ENCODE data around the gene SCNM1.

SCNM1 gene

GRCh38 chr1:151135433-151136385, 30.2 kb upstream of the SCNM1 start:
- Histone ChIP-seq H3K4me3 (ENCODE audit: low read length) (no peak overlapping the region), H3K36me3 (ENCODE audit: control insufficient read depth, low read depth, low read length) (peaks cover 28% of the 10 kb centered on the region), H3K9me3 (ENCODE audit: control insufficient read depth, low read depth, low read length) (no peaks in the 10 kb centered on the region), H3K4me1 (ENCODE audit: control insufficient read depth, low read depth, low read length) (no peaks in the 10 kb centered on the region), H3K27ac (ENCODE audit: low read length) (no peak overlapping the region), H3K9ac (ENCODE audit: low read length) (no peak overlapping the region), H3K27me3 (ENCODE audit: control insufficient read depth, insufficient read depth, low read length) (peaks cover 32% of the 10 kb centered on the region)

- Histone ChIP-seq H3K9ac (ENCODE audit: low read length) (no peak overlapping the region), H3K4me1 (ENCODE audit: control insufficient read depth, low read depth, low read length) (no peaks in the 10 kb centered on the region), H3K27ac (ENCODE audit: low read length) (no peak overlapping the region), H3K4me3 (ENCODE audit: low read length) (no peak overlapping the region), H3K27me3 (ENCODE audit: control insufficient read depth, insufficient read depth, low read length) (peaks cover 14% of the 10 kb centered on the region), H3K36me3 (ENCODE audit: control insufficient read depth, low read depth, low read length) (peaks cover 28% of the 10 kb centered on the region), H3K9me3 (ENCODE audit: control insufficient read depth, low read depth, low read length) (no peaks in the 10 kb centered on the region)
Measured at GRCh38 chr1:151137789-151138188, 28.2 kb upstream of the SCNM1 start.

DNA sequence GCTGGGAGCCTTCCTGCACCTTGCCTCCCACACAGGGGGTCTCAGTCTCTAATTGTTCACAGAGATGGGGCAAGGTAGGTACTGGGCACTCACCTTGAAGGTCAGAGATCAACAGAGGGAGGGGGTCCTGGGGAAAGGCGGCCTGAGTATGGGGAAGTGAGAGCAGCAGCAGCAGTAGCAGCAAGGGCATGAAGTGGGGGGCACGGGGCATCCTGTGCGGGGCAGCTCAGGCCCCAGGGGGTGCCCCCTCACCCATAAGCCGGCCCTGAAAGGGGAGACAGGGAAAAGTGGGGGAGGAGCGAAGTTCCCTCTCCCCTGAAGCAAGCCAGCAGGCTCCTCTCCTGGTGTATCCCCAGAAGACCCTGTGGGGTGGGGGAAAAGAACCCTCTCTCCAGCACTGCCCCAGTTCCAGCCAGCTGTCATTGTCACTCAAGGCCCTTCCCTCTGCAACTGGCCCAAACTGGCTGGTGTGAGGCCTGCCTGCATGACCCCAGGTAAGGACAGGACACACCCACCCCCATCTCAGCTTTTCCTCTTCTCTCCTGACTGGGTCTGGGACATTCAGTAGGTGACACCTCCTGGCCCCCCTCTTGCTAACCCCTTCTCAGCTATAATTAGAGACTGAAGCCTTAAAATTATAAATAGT, 23.4 kb upstream of the SCNM1 start:
- Histone ChIP-seq H3K4me1 (ENCODE audit: control insufficient read depth, low read depth, low read length) (peaks cover 27% of the 10 kb centered on the region), H3K9me3 (ENCODE audit: control insufficient read depth, low read depth, low read length) (no peaks in the 10 kb centered on the region), H3K36me3 (ENCODE audit: control insufficient read depth, low read depth, low read length) (peaks cover 7% of the 10 kb centered on the region), H3K4me3 (ENCODE audit: low read length) (no peak overlapping the region), H3K27me3 (ENCODE audit: control insufficient read depth, insufficient read depth, low read length) (peaks cover 23% of the 10 kb centered on the region), H3K9ac (ENCODE audit: low read length) (no peak overlapping the region), H3K27ac (ENCODE audit: low read length) (no peak overlapping the region)

DNA sequence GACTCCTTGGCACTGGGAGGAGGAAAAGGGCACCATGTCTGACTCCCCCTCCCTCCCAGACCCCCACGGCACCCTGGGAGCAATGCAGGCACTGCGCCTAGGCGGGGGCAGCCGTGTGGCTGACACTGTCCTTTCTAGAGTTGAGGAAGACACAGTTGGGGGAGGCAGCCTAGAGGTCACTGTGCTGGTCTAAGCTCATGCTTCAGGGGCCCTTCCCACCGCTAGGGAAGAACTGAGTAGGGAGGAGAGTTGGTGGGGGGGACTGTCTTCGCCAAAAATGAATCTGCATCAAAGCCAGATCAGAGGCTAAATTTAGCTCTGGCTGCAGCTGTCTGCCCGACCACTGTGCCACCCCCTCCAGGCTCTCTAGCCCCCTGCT, 22.9 kb upstream of the SCNM1 start:
- Histone ChIP-seq H3K27ac (ENCODE audit: low read length) (no peak overlapping the region), H3K27me3 (ENCODE audit: control insufficient read depth, insufficient read depth, low read length) (peaks cover 28% of the 10 kb centered on the region), H3K4me1 (ENCODE audit: control insufficient read depth, low read depth, low read length) (peaks cover 27% of the 10 kb centered on the region), H3K36me3 (ENCODE audit: control insufficient read depth, low read depth, low read length) (peaks cover 7% of the 10 kb centered on the region), H3K9me3 (ENCODE audit: control insufficient read depth, low read depth, low read length) (no peaks in the 10 kb centered on the region), H3K4me3 (ENCODE audit: low read length) (no peak overlapping the region), H3K9ac (ENCODE audit: low read length) (no peak overlapping the region)

DNA sequence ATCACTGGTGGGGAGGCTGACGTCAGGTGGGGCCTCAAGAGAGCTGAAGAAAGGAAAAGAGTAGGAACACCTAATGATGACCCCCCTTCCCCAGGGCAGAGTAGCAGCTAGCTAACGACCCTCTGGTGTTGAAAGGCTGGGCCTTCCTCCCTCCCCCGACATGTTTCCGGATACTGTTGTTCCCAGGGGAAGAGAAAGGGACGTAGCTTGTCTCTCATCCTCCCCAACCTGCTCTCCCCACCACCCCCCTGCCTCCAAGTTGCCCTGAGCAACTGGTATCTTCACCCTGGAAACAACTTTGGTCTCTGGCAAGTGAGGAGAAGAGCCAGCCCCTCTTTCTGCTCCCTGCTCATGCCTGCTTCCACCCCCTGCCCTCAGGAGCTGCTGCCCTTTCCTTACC, 22.0 kb upstream of the SCNM1 start:
- Histone ChIP-seq H3K27ac (ENCODE audit: low read length) (no peak overlapping the region), H3K9ac (ENCODE audit: low read length) (no peak overlapping the region), H3K9me3 (ENCODE audit: control insufficient read depth, low read depth, low read length) (no peaks in the 10 kb centered on the region), H3K4me1 (ENCODE audit: control insufficient read depth, low read depth, low read length) (peaks cover 27% of the 10 kb centered on the region), H3K36me3 (ENCODE audit: control insufficient read depth, low read depth, low read length) (peaks cover 7% of the 10 kb centered on the region), H3K27me3 (ENCODE audit: control insufficient read depth, insufficient read depth, low read length) (peaks cover 30% of the 10 kb centered on the region), H3K4me3 (ENCODE audit: low read length) (no peak overlapping the region)

DNA sequence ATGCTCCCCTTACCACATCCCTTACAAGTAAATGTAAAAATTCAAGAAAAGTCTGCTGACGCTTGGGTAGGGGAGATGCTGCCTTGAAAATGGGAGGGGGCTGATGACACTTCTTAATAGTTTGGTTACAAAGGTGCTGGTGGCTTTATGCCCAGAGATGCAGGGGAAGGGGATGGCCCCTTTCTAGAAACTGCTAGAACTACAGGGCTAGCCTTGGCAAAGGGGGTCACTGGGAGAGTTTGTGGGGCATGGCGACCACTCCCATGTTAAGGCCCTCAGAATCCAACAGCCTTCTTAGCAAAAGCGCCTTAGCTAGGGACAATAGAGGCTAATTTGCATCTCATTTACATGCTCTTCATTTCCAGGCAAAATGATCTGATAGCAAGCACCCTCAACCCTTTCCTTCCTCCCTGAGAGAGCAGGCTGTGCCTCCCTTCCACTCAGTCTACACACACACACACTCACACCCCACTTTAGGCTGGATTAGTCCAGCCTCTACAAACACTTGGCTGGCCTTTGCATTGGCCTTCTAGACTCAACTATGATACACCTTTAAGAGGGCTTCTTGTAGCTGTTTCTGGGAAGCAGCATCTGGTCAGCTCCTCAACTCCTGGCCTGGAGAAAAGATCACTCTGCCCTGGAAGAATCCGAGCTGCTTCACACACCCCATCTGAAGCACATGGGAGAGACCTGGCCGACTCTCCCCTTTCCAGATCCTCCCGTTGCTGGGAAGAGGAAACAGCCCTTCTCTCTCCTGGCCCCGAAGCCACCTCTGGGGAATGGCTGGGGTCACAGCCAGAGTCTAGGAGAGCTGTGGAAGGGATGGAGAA, 21.3 kb upstream of the SCNM1 start:
- Histone ChIP-seq H3K27ac (ENCODE audit: low read length) (no peak overlapping the region), H3K27me3 (ENCODE audit: control insufficient read depth, insufficient read depth, low read length) (peaks cover 30% of the 10 kb centered on the region), H3K9me3 (ENCODE audit: control insufficient read depth, low read depth, low read length) (no peaks in the 10 kb centered on the region), H3K9ac (ENCODE audit: low read length) (peak overlapping the region; percentile 60), H3K36me3 (ENCODE audit: control insufficient read depth, low read depth, low read length) (peaks cover under 1% of the 10 kb centered on the region), H3K4me1 (ENCODE audit: control insufficient read depth, low read depth, low read length) (peaks cover 27% of the 10 kb centered on the region), H3K4me3 (ENCODE audit: low read length) (peak overlapping the region; percentile 65)

GRCh38 chr1:151145304-151146071, 20.5 kb upstream of the SCNM1 start:
- H3K4me1 ChIP-seq (ENCODE audit: control insufficient read depth, low read depth, low read length) = peaks cover 27% of the 10 kb centered on the region
- H3K9ac ChIP-seq (ENCODE audit: low read length) = peak overlapping the region; percentile 60
- peak overlapping the region; percentile 65 for H3K4me3 ChIP-seq (ENCODE audit: low read length)
- H3K27ac ChIP-seq (ENCODE audit: low read length) = no peak overlapping the region
- no peaks in the 10 kb centered on the region for H3K9me3 ChIP-seq (ENCODE audit: control insufficient read depth, low read depth, low read length)
- no peaks in the 10 kb centered on the region for H3K36me3 ChIP-seq (ENCODE audit: control insufficient read depth, low read depth, low read length)
- peaks cover 30% of the 10 kb centered on the region for H3K27me3 ChIP-seq (ENCODE audit: control insufficient read depth, insufficient read depth, low read length)

- no peak overlapping the region for H3K27ac ChIP-seq (ENCODE audit: low read length)
- peak overlapping the region; percentile 65 for H3K4me3 ChIP-seq (ENCODE audit: low read length)
- H3K9me3 ChIP-seq (ENCODE audit: control insufficient read depth, low read depth, low read length) = no peaks in the 10 kb centered on the region
- H3K27me3 ChIP-seq (ENCODE audit: control insufficient read depth, insufficient read depth, low read length) = peaks cover 30% of the 10 kb centered on the region
- H3K9ac ChIP-seq (ENCODE audit: low read length) = peak overlapping the region; percentile 60
- H3K4me1 ChIP-seq (ENCODE audit: control insufficient read depth, low read depth, low read length) = peaks cover 27% of the 10 kb centered on the region
- no peaks in the 10 kb centered on the region for H3K36me3 ChIP-seq (ENCODE audit: control insufficient read depth, low read depth, low read length)
Measured at GRCh38 chr1:151146072-151146411, 19.9 kb upstream of the SCNM1 start.

GRCh38 chr1:151146412-151147131, 19.4 kb upstream of the SCNM1 start, which contains the start of gene SEMA6C:
Gene SEMA6C, minus strand, starts transcription at chr1:151146631. Its CDS starts 4,010 bp downstream, at chr1:151142621.
- peaks cover 27% of the 10 kb centered on the region for H3K4me1 ChIP-seq (ENCODE audit: control insufficient read depth, low read depth, low read length)
- no peak within 1 kb of the TSS for H3K27ac ChIP-seq (ENCODE audit: low read length)

DNA sequence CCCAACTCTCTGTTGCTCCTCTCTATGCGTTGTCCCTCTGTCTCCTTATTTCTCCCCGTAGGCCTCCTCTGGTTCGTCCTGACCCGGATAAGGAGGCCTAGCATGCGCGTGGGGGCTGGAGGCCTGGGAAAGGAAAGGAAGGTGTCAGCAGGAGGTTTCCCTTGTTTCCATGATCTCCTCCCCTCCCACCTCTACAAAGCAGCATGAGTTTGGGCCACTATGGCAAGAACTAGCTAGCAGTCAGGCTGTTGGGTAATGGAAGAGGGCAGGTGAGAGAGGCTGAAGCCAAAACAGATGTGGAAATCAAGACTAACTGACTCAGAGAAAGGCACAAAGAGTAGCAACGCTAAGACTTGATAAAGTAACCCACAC, 18.8 kb upstream of the SCNM1 start:
- peak overlapping the region; percentile 9 for H3K9ac ChIP-seq (ENCODE audit: low read length)
- no peak overlapping the region for H3K27ac ChIP-seq (ENCODE audit: low read length)
- H3K27me3 ChIP-seq (ENCODE audit: control insufficient read depth, insufficient read depth, low read length) = peaks cover 30% of the 10 kb centered on the region
- H3K9me3 ChIP-seq (ENCODE audit: control insufficient read depth, low read depth, low read length) = no peaks in the 10 kb centered on the region
- peaks cover 27% of the 10 kb centered on the region for H3K4me1 ChIP-seq (ENCODE audit: control insufficient read depth, low read depth, low read length)
- H3K4me3 ChIP-seq (ENCODE audit: low read length) = peak overlapping the region; percentile 65
- no peaks in the 10 kb centered on the region for H3K36me3 ChIP-seq (ENCODE audit: control insufficient read depth, low read depth, low read length)

More at GRCh38 chr1:151146412-151147131, 19.4 kb upstream of the SCNM1 start, which contains the start of gene SEMA6C:
- Histone ChIP-seq H3K9ac (ENCODE audit: low read length) (peak within 1 kb of the TSS; percentile 60), H3K36me3 (ENCODE audit: control insufficient read depth, low read depth, low read length) (no peaks in the 10 kb centered on the region), H3K9me3 (ENCODE audit: control insufficient read depth, low read depth, low read length) (no peaks in the 10 kb centered on the region), H3K27me3 (ENCODE audit: control insufficient read depth, insufficient read depth, low read length) (peaks cover 30% of the 10 kb centered on the region), H3K4me3 (ENCODE audit: low read length) (peak within 1 kb of the TSS; percentile 65)
